Measurements from ENCODE around the gene WWC2.
A peak's percentile ranks its signal among the peaks of the same experiment; 100 is the strongest.

The WWC2 gene

GRCh38 chr4:183291070-183291469 lies 192.0 kb downstream of the WWC2 start:
- H3K23ac ChIP-seq (ENCODE audit: low read length), result no peak overlapping the region
- H3K18ac ChIP-seq (ENCODE audit: low read length), result no peak overlapping the region
- no peaks in the 10 kb centered on the region for H3K27me3 ChIP-seq (ENCODE audit: insufficient read depth, low read length, poor library complexity)
- H2BK120ac ChIP-seq (ENCODE audit: low read depth, low read length), result no peak overlapping the region
- H3K4ac ChIP-seq (ENCODE audit: low read depth, low read length), result no peak overlapping the region
- no peak overlapping the region for H3K4me2 ChIP-seq (ENCODE audit: low read length)
- peaks cover 5% of the 10 kb centered on the region for H3K36me3 ChIP-seq (ENCODE audit: control insufficient read depth, insufficient read depth, low read length)
- no peak overlapping the region for H3K4me3 ChIP-seq (ENCODE audit: low read length)
- no peak overlapping the region for H3K9ac ChIP-seq (ENCODE audit: low read length)
- no peak overlapping the region for H4K5ac ChIP-seq (ENCODE audit: low read length)
- H4K8ac ChIP-seq (ENCODE audit: low read depth, low read length), result no peak overlapping the region
- H3K4me1 ChIP-seq (ENCODE audit: control insufficient read depth, low read depth, low read length), result no peaks in the 10 kb centered on the region
- H2BK5ac ChIP-seq (ENCODE audit: low read length), result no peak overlapping the region
- no peak overlapping the region for H3K56ac ChIP-seq (ENCODE audit: low read length)
- H2BK15ac ChIP-seq (replicated peaks; ENCODE audit: low read depth), result no peak overlapping the region
- WGBS (ENCODE audit: extremely low coverage, insufficient coverage, low lambda C conversion rate), result no CpG with 5 or more reads among the region's 2 CpGs
- no peak overlapping the region for H2AK5ac ChIP-seq (ENCODE audit: low read length)
- DNase-seq, result no peak
- H3K27ac ChIP-seq (ENCODE audit: low read depth, low read length), result no peak overlapping the region
- no peaks in the 10 kb centered on the region for H3K79me2 ChIP-seq (ENCODE audit: control insufficient read depth, insufficient read depth, low read length)
- H3K79me1 ChIP-seq (ENCODE audit: low read length), result no peaks in the 10 kb centered on the region

GRCh38 chr4:183295711-183296110 lies 196.7 kb downstream of the WWC2 start:
- no peak overlapping the region for H3K56ac ChIP-seq (ENCODE audit: low read length)
- H3K79me1 ChIP-seq (ENCODE audit: low read length), result no peaks in the 10 kb centered on the region
- H3K4ac ChIP-seq (ENCODE audit: low read depth, low read length), result no peak overlapping the region
- H3K4me2 ChIP-seq (ENCODE audit: low read length), result no peak overlapping the region
- H3K79me2 ChIP-seq (ENCODE audit: control insufficient read depth, insufficient read depth, low read length), result no peaks in the 10 kb centered on the region
- no peak overlapping the region for H3K4me3 ChIP-seq (ENCODE audit: low read length)
- no peak overlapping the region for H4K5ac ChIP-seq (ENCODE audit: low read length)
- no peak overlapping the region for H2BK15ac ChIP-seq (replicated peaks; ENCODE audit: low read depth)
- no peaks in the 10 kb centered on the region for H3K36me3 ChIP-seq (ENCODE audit: control insufficient read depth, insufficient read depth, low read length)
- H3K27ac ChIP-seq (ENCODE audit: low read depth, low read length), result no peak overlapping the region
- no CpG with 5 or more reads among the region's 10 CpGs for WGBS (ENCODE audit: extremely low coverage, insufficient coverage, low lambda C conversion rate)
- no peak overlapping the region for H3K23ac ChIP-seq (ENCODE audit: low read length)
- H2BK120ac ChIP-seq (ENCODE audit: low read depth, low read length), result no peak overlapping the region
- no peak overlapping the region for H3K9ac ChIP-seq (ENCODE audit: low read length)
- no peaks in the 10 kb centered on the region for H3K27me3 ChIP-seq (ENCODE audit: insufficient read depth, low read length, poor library complexity)
- H2BK5ac ChIP-seq (ENCODE audit: low read length), result no peak overlapping the region
- H4K8ac ChIP-seq (ENCODE audit: low read depth, low read length), result no peak overlapping the region
- no peak overlapping the region for H3K18ac ChIP-seq (ENCODE audit: low read length)
- DNase-seq, result peak; percentile 80
- no peaks in the 10 kb centered on the region for H3K4me1 ChIP-seq (ENCODE audit: control insufficient read depth, low read depth, low read length)
- no peak overlapping the region for H2AK5ac ChIP-seq (ENCODE audit: low read length)

- WGBS (ENCODE audit: extremely low coverage, insufficient coverage, low lambda C conversion rate), result no CpG with 5 or more reads among the region's 3 CpGs
- Histone ChIP-seq H3K79me2 (ENCODE audit: control insufficient read depth, insufficient read depth, low read length) (no peaks in the 10 kb centered on the region), H3K79me1 (ENCODE audit: low read length) (no peaks in the 10 kb centered on the region), H3K4me2 (ENCODE audit: low read length) (no peak overlapping the region), H4K5ac (ENCODE audit: low read length) (no peak overlapping the region), H3K27me3 (ENCODE audit: insufficient read depth, low read length, poor library complexity) (no peaks in the 10 kb centered on the region), H3K4ac (ENCODE audit: low read depth, low read length) (no peak overlapping the region), H2AK5ac (ENCODE audit: low read length) (no peak overlapping the region), H2BK15ac (replicated peaks; ENCODE audit: low read depth) (no peak overlapping the region), H3K4me1 (ENCODE audit: control insufficient read depth, low read depth, low read length) (no peaks in the 10 kb centered on the region), H3K56ac (ENCODE audit: low read length) (no peak overlapping the region), H3K18ac (ENCODE audit: low read length) (no peak overlapping the region), H3K4me3 (ENCODE audit: low read length) (no peak overlapping the region), H3K36me3 (ENCODE audit: control insufficient read depth, insufficient read depth, low read length) (no peaks in the 10 kb centered on the region), H4K8ac (ENCODE audit: low read depth, low read length) (no peak overlapping the region), H3K27ac (ENCODE audit: low read depth, low read length) (no peak overlapping the region), H2BK120ac (ENCODE audit: low read depth, low read length) (no peak overlapping the region), H3K9ac (ENCODE audit: low read length) (no peak overlapping the region), H2BK5ac (ENCODE audit: low read length) (no peak overlapping the region), H3K23ac (ENCODE audit: low read length) (no peak overlapping the region)
- no peak for DNase-seq
Observed at GRCh38 chr4:183297675-183298074, 198.6 kb downstream of the WWC2 start.

GRCh38 chr4:183299464-183299863 lies 200.4 kb downstream of the WWC2 start:
- H3K4me3 ChIP-seq (ENCODE audit: low read length), result no peak overlapping the region
- H2BK15ac ChIP-seq (replicated peaks; ENCODE audit: low read depth), result no peak overlapping the region
- H3K4me1 ChIP-seq (ENCODE audit: control insufficient read depth, low read depth, low read length), result no peaks in the 10 kb centered on the region
- no peak overlapping the region for H3K56ac ChIP-seq (ENCODE audit: low read length)
- DNase-seq, result no peak
- H4K5ac ChIP-seq (ENCODE audit: low read length), result no peak overlapping the region
- no peak overlapping the region for H3K27ac ChIP-seq (ENCODE audit: low read depth, low read length)
- no peak overlapping the region for H3K23ac ChIP-seq (ENCODE audit: low read length)
- H4K8ac ChIP-seq (ENCODE audit: low read depth, low read length), result no peak overlapping the region
- no peak overlapping the region for H2BK120ac ChIP-seq (ENCODE audit: low read depth, low read length)
- H2AK5ac ChIP-seq (ENCODE audit: low read length), result no peak overlapping the region
- no peak overlapping the region for H3K9ac ChIP-seq (ENCODE audit: low read length)
- H3K4me2 ChIP-seq (ENCODE audit: low read length), result no peak overlapping the region
- H3K79me1 ChIP-seq (ENCODE audit: low read length), result no peaks in the 10 kb centered on the region
- no peak overlapping the region for H3K18ac ChIP-seq (ENCODE audit: low read length)
- H2BK5ac ChIP-seq (ENCODE audit: low read length), result no peak overlapping the region
- H3K36me3 ChIP-seq (ENCODE audit: control insufficient read depth, insufficient read depth, low read length), result no peaks in the 10 kb centered on the region
- no CpG with 5 or more reads among the region's 2 CpGs for WGBS (ENCODE audit: extremely low coverage, insufficient coverage, low lambda C conversion rate)
- no peak overlapping the region for H3K4ac ChIP-seq (ENCODE audit: low read depth, low read length)
- H3K27me3 ChIP-seq (ENCODE audit: insufficient read depth, low read length, poor library complexity), result no peaks in the 10 kb centered on the region
- no peaks in the 10 kb centered on the region for H3K79me2 ChIP-seq (ENCODE audit: control insufficient read depth, insufficient read depth, low read length)

GRCh38 chr4:183300070-183300469 lies 201.0 kb downstream of the WWC2 start:
- Histone ChIP-seq H3K79me2 (ENCODE audit: control insufficient read depth, insufficient read depth, low read length) (no peaks in the 10 kb centered on the region), H4K8ac (ENCODE audit: low read depth, low read length) (no peak overlapping the region), H3K4me2 (ENCODE audit: low read length) (no peak overlapping the region), H2BK5ac (ENCODE audit: low read length) (no peak overlapping the region), H3K4me3 (ENCODE audit: low read length) (no peak overlapping the region), H4K5ac (ENCODE audit: low read length) (no peak overlapping the region), H2BK120ac (ENCODE audit: low read depth, low read length) (no peak overlapping the region), H3K18ac (ENCODE audit: low read length) (no peak overlapping the region), H3K4ac (ENCODE audit: low read depth, low read length) (no peak overlapping the region), H3K4me1 (ENCODE audit: control insufficient read depth, low read depth, low read length) (no peaks in the 10 kb centered on the region), H3K27me3 (ENCODE audit: insufficient read depth, low read length, poor library complexity) (no peaks in the 10 kb centered on the region), H2AK5ac (ENCODE audit: low read length) (no peak overlapping the region), H3K79me1 (ENCODE audit: low read length) (no peaks in the 10 kb centered on the region), H3K36me3 (ENCODE audit: control insufficient read depth, insufficient read depth, low read length) (no peaks in the 10 kb centered on the region), H3K23ac (ENCODE audit: low read length) (no peak overlapping the region), H3K27ac (ENCODE audit: low read depth, low read length) (no peak overlapping the region), H3K9ac (ENCODE audit: low read length) (no peak overlapping the region), H3K56ac (ENCODE audit: low read length) (no peak overlapping the region), H2BK15ac (replicated peaks; ENCODE audit: low read depth) (no peak overlapping the region)
- DNase-seq, result peak; percentile 54
- no CpG with 5 or more reads among the region's 6 CpGs for WGBS (ENCODE audit: extremely low coverage, insufficient coverage, low lambda C conversion rate)

GRCh38 chr4:183300655-183301054 lies 201.6 kb downstream of the WWC2 start:
- Histone ChIP-seq H3K23ac (ENCODE audit: low read length) (no peak overlapping the region), H3K79me1 (ENCODE audit: low read length) (no peaks in the 10 kb centered on the region), H2BK15ac (replicated peaks; ENCODE audit: low read depth) (no peak overlapping the region), H3K4me3 (ENCODE audit: low read length) (no peak overlapping the region), H3K79me2 (ENCODE audit: control insufficient read depth, insufficient read depth, low read length) (no peaks in the 10 kb centered on the region), H2BK5ac (ENCODE audit: low read length) (no peak overlapping the region), H3K36me3 (ENCODE audit: control insufficient read depth, insufficient read depth, low read length) (no peaks in the 10 kb centered on the region), H3K27ac (ENCODE audit: low read depth, low read length) (no peak overlapping the region), H2BK120ac (ENCODE audit: low read depth, low read length) (no peak overlapping the region), H3K4ac (ENCODE audit: low read depth, low read length) (no peak overlapping the region), H4K5ac (ENCODE audit: low read length) (no peak overlapping the region), H4K8ac (ENCODE audit: low read depth, low read length) (no peak overlapping the region), H3K9ac (ENCODE audit: low read length) (no peak overlapping the region), H3K56ac (ENCODE audit: low read length) (no peak overlapping the region), H3K4me1 (ENCODE audit: control insufficient read depth, low read depth, low read length) (no peaks in the 10 kb centered on the region), H2AK5ac (ENCODE audit: low read length) (no peak overlapping the region), H3K27me3 (ENCODE audit: insufficient read depth, low read length, poor library complexity) (no peaks in the 10 kb centered on the region), H3K18ac (ENCODE audit: low read length) (no peak overlapping the region), H3K4me2 (ENCODE audit: low read length) (no peak overlapping the region)
- no CpG with 5 or more reads among the region's 5 CpGs for WGBS (ENCODE audit: extremely low coverage, insufficient coverage, low lambda C conversion rate)
- no peak for DNase-seq

Data from mesendoderm (in vitro differentiated cells).